ENCODE results near the gene DGAT2L6.

Gene DGAT2L6

GRCh38 chrX:70176938-70177533 lies at the start of gene DGAT2L6:
TSS of gene DGAT2L6 (plus strand) at chrX:70177483. CDS start at chrX:70177583, 100 bp downstream.
- H3K27ac ChIP-seq: no peak within 1 kb of the TSS
- TF ChIP-seq ZFX (IDR thresholded peaks at IDR 0.05): no peak

- TF ChIP-seq, protein P1, sequence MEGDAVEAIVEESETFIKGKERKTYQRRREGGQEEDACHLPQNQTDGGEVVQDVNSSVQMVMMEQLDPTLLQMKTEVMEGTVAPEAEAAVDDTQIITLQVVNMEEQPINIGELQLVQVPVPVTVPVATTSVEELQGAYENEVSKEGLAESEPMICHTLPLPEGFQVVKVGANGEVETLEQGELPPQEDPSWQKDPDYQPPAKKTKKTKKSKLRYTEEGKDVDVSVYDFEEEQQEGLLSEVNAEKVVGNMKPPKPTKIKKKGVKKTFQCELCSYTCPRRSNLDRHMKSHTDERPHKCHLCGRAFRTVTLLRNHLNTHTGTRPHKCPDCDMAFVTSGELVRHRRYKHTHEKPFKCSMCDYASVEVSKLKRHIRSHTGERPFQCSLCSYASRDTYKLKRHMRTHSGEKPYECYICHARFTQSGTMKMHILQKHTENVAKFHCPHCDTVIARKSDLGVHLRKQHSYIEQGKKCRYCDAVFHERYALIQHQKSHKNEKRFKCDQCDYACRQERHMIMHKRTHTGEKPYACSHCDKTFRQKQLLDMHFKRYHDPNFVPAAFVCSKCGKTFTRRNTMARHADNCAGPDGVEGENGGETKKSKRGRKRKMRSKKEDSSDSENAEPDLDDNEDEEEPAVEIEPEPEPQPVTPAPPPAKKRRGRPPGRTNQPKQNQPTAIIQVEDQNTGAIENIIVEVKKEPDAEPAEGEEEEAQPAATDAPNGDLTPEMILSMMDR (conservative IDR thresholded peaks at IDR 0.05): no peak
- TF ChIP-seq ZFX (IDR thresholded peaks at IDR 0.05): no peak
Observed at GRCh38 chrX:70128071-70128470, 49.2 kb upstream of the DGAT2L6 start.

DNA sequence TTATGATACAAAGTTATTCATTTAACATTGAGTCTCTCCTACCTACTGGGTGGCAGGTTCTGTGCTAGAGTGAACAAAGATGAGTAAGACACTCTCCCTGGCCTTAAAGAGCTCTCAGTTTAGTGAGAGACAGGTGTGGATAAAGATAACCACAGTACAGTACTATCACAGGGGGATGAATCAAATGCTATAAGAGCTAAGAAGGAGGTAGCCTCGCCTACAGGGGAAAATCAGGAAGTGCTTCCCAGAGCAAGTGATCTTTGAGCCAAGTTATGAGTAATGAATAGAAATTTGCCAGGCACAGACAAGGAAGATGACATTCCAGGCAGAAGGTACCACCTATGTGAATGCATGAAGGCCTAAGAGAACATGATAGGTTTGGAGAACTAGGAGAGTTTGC lies 47.5 kb upstream of the DGAT2L6 start:
- TF ChIP-seq ZFX (IDR thresholded peaks at IDR 0.05): no peak
- TF ChIP-seq, protein P1 (conservative IDR thresholded peaks at IDR 0.05): no peak
- no peak overlapping the region for H3K27ac ChIP-seq

More at GRCh38 chrX:70128071-70128470, 49.2 kb upstream of the DGAT2L6 start:
- no peak overlapping the region for H3K27ac ChIP-seq

GRCh38 chrX:70132224-70132623 lies 45.1 kb upstream of the DGAT2L6 start:
- no peak for TF ChIP-seq ZFX (IDR thresholded peaks at IDR 0.05)
- TF ChIP-seq, protein P1 (conservative IDR thresholded peaks at IDR 0.05): no peak
- H3K27ac ChIP-seq: no peak overlapping the region

GRCh38 chrX:70132877-70133302 lies 44.4 kb upstream of the DGAT2L6 start:
- TF ChIP-seq, protein P1 (conservative IDR thresholded peaks at IDR 0.05): no peak
- TF ChIP-seq ZFX (IDR thresholded peaks at IDR 0.05): no peak
- peak overlapping the region; percentile 87 for H3K27ac ChIP-seq

DNA sequence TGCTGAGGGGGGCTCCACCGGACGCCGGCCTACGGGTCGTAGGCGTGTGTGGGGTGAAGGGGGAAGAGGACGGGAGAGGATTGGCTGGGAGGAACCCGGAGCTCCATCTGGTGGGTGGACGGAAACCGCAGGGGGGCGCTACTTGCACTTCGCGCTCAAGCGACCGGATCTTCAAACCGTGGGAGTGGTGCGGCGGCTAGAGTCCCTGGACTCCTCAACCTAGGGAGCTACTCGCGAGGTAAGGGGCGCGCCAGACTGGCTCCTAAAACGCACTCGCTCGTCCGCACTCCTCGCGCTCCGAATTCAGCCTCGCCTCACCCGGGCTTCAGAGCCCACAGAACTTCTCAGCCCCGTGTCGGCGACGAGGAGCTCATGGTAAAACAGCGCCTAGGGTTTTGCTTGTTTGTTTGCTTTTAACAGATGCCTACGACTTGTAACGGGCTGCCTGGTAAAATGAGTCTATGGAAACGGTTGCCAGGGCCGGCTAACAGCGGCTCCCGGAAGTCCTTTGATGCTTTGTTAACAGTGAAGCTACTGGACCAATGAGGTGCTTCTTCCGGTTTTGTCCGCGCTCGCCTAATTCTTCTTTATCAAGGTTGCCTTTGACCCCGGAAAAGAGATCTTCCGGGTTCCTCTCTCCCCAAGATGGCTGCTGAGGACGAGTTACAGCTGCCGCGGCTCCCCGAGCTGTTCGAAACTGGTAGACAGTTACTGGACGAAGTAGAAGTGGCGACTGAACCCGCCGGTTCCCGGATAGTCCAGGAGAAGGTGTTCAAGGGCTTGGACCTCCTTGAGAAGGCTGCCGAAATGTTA lies 43.8 kb upstream of the DGAT2L6 start, which contains the start of gene IGBP1:
Gene IGBP1 (plus strand): TSS at position 145 of the 813 bp plus-strand sequence. CDS start 501 bp downstream, at position 646.
- TF ChIP-seq, protein P1 (conservative IDR thresholded peaks at IDR 0.05): peak; percentile 69
- no peak for TF ChIP-seq ZFX (IDR thresholded peaks at IDR 0.05)
- peak within 1 kb of the TSS; percentile 87 for H3K27ac ChIP-seq

- peak overlapping the region; percentile 87 for H3K27ac ChIP-seq
- TF ChIP-seq, protein P1 (conservative IDR thresholded peaks at IDR 0.05): no peak
- TF ChIP-seq ZFX (IDR thresholded peaks at IDR 0.05): no peak
Observed at GRCh38 chrX:70134116-70134477, 43.2 kb upstream of the DGAT2L6 start.

All from C4-2B (cell line).